HG03521 (cell line): ENCODE measurements around the gene SLC9A5.

Experiments
- ATAC-seq: cut with Tn5 transposase; IDR thresholded peaks from one replicate; pipeline ENCODE4 v1.9.1; 2021; ENCODE audit warnings: mild to moderate bottlenecking, moderate library complexity; ENCODE audit not compliant: unreplicated experiment

Gene SLC9A5

GRCh38 chr16:67304020-67304419 lies 55.2 kb downstream of the SLC9A5 start:
- ATAC-seq, result no peak

DNA sequence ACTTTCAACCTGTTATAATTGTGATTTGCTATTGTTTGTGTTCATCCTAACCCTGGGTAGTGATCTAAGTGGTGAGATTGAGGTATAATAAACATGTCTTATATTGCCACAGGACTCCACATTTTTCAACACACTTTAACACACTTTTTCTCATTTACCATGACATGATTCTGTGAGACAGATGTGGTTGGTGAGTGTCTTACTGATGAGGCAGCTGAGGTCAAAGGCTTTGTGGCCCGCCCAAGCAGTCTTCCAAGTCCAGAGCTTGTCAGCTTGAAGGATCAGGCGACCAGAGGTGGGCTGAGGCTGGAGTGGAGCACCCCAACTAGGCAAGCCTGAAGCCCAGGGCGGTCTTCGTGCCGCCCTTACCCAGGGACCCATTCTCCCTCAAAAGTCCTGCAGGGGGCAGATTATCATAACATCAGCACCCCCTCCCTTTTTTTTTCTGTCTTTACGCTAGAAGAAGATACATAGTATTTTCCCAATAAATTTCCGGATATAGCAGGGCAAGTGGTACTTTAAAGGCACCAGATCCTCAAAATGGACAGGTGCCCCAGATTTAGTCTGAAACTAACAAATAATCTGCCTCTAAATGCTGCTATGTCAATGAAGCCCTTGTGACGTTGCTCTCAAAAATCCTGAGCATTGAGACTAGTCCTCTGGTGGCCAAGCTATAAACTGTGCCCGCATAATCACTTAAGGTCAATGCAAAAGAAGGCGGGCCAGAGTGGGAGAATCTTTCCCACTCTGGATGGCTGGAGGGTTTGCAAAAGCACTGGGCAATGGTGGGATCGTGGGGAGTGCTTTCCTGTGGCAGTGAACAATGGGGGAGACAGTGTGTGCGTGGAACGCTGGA lies 56.7 kb downstream of the SLC9A5 start:
- ATAC-seq, result no peak

- ATAC-seq, result no peak
Measured at GRCh38 chr16:67310561-67310960, 61.8 kb downstream of the SLC9A5 start.

- ATAC-seq, result no peak
Measured at GRCh38 chr16:67311607-67312488, 63.1 kb downstream of the SLC9A5 start.

DNA sequence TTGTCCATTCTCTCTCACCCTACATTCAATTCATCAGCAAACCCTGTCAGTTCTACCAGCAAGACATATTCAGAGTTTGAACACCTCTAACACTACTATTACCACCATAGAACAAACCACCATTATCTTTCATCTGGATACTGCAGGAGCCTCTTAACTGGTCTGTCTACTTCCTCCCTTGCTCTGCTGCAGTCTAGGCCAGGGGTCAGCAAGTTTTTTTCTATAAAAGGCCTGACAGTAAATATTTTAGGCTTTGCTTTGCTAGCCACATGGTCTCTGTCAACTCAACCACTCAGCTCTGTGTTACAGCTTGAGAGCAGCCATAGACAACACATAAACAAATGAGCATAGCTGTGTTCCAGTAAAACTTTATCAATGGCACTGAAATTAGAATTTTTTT lies 63.9 kb downstream of the SLC9A5 start:
- no peak for ATAC-seq

DNA sequence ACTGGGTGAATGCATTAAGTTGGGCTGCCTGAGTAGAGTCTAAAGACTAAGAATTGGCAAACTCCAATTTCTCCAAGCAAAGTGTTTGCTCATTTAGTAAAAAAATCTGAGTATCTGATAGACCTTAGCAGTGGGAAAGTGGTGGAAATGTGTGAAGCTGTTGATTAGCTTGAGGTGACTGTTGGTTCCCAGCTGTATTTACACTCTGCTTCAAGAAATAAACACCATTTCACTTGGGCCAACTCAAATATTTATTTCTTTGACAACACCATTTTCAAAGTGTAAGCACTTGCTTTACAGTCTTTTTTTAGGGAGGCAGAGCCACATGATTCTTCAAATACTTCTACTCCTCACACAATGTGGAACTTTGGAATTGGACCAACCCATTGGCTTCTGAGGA lies 69.1 kb downstream of the SLC9A5 start:
- ATAC-seq, result no peak
